GM18520 (cell line): ENCODE results near the gene MMP11.

ENCODE experiments used
- ATAC-seq: cut with Tn5 transposase; IDR thresholded peaks from one replicate; pipeline ENCODE4 v1.9.1; 2021; ENCODE audit not compliant: unreplicated experiment

Gene MMP11

GRCh38 chr22:23759566-23759965 is 13.1 kb upstream of the MMP11 start:
- no peak for ATAC-seq

GRCh38 chr22:23760056-23760455 is 12.6 kb upstream of the MMP11 start:
- ATAC-seq = no peak

- ATAC-seq = no peak
Observed at GRCh38 chr22:23762842-23763578, 9.6 kb upstream of the MMP11 start, which contains the start of gene C22orf15. Gene C22orf15, plus strand, starts transcription at chr22:23762990. Its CDS starts 317 bp downstream, at chr22:23763307.

- no peak for ATAC-seq
Observed at GRCh38 chr22:23763579-23763945, 9.1 kb upstream of the MMP11 start.

- no peak for ATAC-seq
Observed at GRCh38 chr22:23763954-23764353, 8.7 kb upstream of the MMP11 start.

- ATAC-seq = no peak
Observed at GRCh38 chr22:23764899-23765881, 7.5 kb upstream of the MMP11 start.

- no peak for ATAC-seq
Observed at GRCh38 chr22:23767303-23767672, 5.4 kb upstream of the MMP11 start.

- ATAC-seq = no peak
Observed at GRCh38 chr22:23767673-23768548, 4.7 kb upstream of the MMP11 start, which contains the start of gene CHCHD10. Gene CHCHD10, minus strand, starts transcription at chr22:23767972. Its CDS starts 98 bp downstream, at chr22:23767874.

- ATAC-seq = no peak
Observed at GRCh38 chr22:23769321-23769965, 3.2 kb upstream of the MMP11 start.

- ATAC-seq = no peak
Observed at GRCh38 chr22:23772315-23772648, 367 bp upstream of the MMP11 start.

- no peak for ATAC-seq
Observed at GRCh38 chr22:23773483-23774113, 949 bp downstream of the MMP11 start.

- ATAC-seq = no peak
Observed at GRCh38 chr22:23774114-23774921, 1.7 kb downstream of the MMP11 start.

GRCh38 chr22:23774922-23775436 is 2.3 kb downstream of the MMP11 start:
- ATAC-seq = no peak

- no peak for ATAC-seq
Observed at GRCh38 chr22:23775779-23776375, 3.2 kb downstream of the MMP11 start.

GRCh38 chr22:23777776-23778576 is 5.3 kb downstream of the MMP11 start:
- ATAC-seq = no peak

GRCh38 chr22:23778577-23778900 is 5.9 kb downstream of the MMP11 start:
- ATAC-seq = no peak

GRCh38 chr22:23779083-23779482 is 6.4 kb downstream of the MMP11 start:
- no peak for ATAC-seq

- no peak for ATAC-seq
Observed at GRCh38 chr22:23779731-23780130, 7.1 kb downstream of the MMP11 start.
